Endothelial cell of umbilical vein (primary cell): Measurements from ENCODE around the gene PCDHGA1. TPM values are rescaled to one million over a fixed set of nuclear protein-coding genes. Genes with fewer than 3 reads are reported as not detected.

Experiments
- BruUV-seq: library from RNA; stranded (reverse); fragments of 400-500 nt; replicated peaks from 2 replicates; lab custom pipeline; 2021; lab: Mats Ljungman, UMichigan
- CTCF ChIA-PET: fragments of 300-600, 350-600 bp; sonication (Branson Sonifier 250); formaldehyde crosslinking; loops from one replicate; lab custom pipeline; 2021; ENCODE audit warnings: antibody characterized with exemption, inconsistent platforms; lab: Charles Lee
- POLR2A ChIA-PET: fragments of 300-600, 350-600 bp; sonication (Branson Sonifier 250); formaldehyde crosslinking; loops from one replicate; lab custom pipeline; 2021; ENCODE audit warnings: antibody characterized with exemption, inconsistent platforms; lab: Charles Lee
- DNase-seq: peaks from one replicate; pipeline ENCODE4 v3.0.0-alpha.2; 2011; ENCODE audit warnings: low read depth, low spot score
- FAIRE-seq: peaks from 2 replicates; lab custom pipeline; 2011; peaks lifted over from hg19 to GRCh38; lab: Jason Lieb, UNC
- H2AFZ ChIP-seq: 2 replicates; pipeline ENCODE4 v1.6.0; 2012; ENCODE audit warnings: low read depth, low read length, control low read depth, inconsistent platforms
- H3K27ac ChIP-seq: 2 replicates; pipeline ENCODE4 v1.5.1; 2011; ENCODE audit warnings: low read depth, mild to moderate bottlenecking, control low read depth, low read length, moderate library complexity; ENCODE audit not compliant: insufficient read depth
- H3K27me3 ChIP-seq, 2 experiments: 2 replicates each; pipeline versions ENCODE4 v1.6.0 to v1.6.1; 2011; ENCODE audit warnings: low read length in 2 of 2, mixed read lengths in 1 of 2; ENCODE audit not compliant: control insufficient read depth in 2 of 2, insufficient read depth in 2 of 2
- H3K36me3 ChIP-seq, 2 experiments: 2 replicates in 1 of 2; 3 replicates in 1 of 2; pipeline ENCODE4 v1.5.1; 2011; ENCODE audit warnings: low read length in 2 of 2, mild to moderate bottlenecking in 1 of 2, moderate library complexity in 1 of 2; ENCODE audit not compliant: control insufficient read depth in 2 of 2, insufficient read depth in 2 of 2; ENCODE audit errors: extremely low read depth in 1 of 2
- H3K4me1 ChIP-seq: 3 replicates; pipeline ENCODE4 v1.5.1; 2011; ENCODE audit warnings: mild to moderate bottlenecking, low read length; ENCODE audit not compliant: control insufficient read depth, insufficient read depth; ENCODE audit errors: extremely low read depth
- H3K4me2 ChIP-seq: 2 replicates; pipeline ENCODE4 v1.6.1; 2011; ENCODE audit warnings: low read length, control low read depth, mixed read lengths; ENCODE audit not compliant: insufficient read depth
- H3K4me3 ChIP-seq, 3 experiments: fragments of 200-600 bp in 1 of 3; sonication (generic), shearing (Covaris generic) in 1 of 3; replicated peaks in 1 of 3; 2 replicates each; pipeline ENCODE4 v1.5.1; 2011 to 2016; ENCODE audit warnings: control low read depth in 3 of 3, low read length in 3 of 3, mild to moderate bottlenecking in 2 of 3, inconsistent platforms in 1 of 3, low read depth in 1 of 3, moderate library complexity in 1 of 3; ENCODE audit not compliant: insufficient read depth in 1 of 3
- H3K79me2 ChIP-seq: 2 replicates; pipeline ENCODE4 v1.6.0; 2012; ENCODE audit warnings: low read length, inconsistent platforms; ENCODE audit not compliant: control insufficient read depth, insufficient read depth
- H3K9ac ChIP-seq: replicated peaks from 2 replicates; pipeline ENCODE3; 2011; ENCODE audit warnings: low read length, control low read depth; ENCODE audit not compliant: insufficient read depth; ENCODE audit errors: extremely low read depth
- H3K9me1 ChIP-seq: replicated peaks from 3 replicates; pipeline ENCODE4 v1.6.0; 2011; ENCODE audit warnings: mild to moderate bottlenecking, low read length; ENCODE audit not compliant: control insufficient read depth, insufficient read depth; ENCODE audit errors: extremely low read depth
- H3K9me3 ChIP-seq: replicated peaks from 2 replicates; pipeline ENCODE4 v1.5.1; 2012; ENCODE audit warnings: low read length, inconsistent platforms; ENCODE audit not compliant: control insufficient read depth, insufficient read depth
- H4K20me1 ChIP-seq: replicated peaks from 2 replicates; pipeline ENCODE3; 2011; ENCODE audit warnings: mild to moderate bottlenecking, low read length; ENCODE audit not compliant: control insufficient read depth, insufficient read depth; ENCODE audit errors: extremely low read depth
- CTCF ChIP-seq, 2 donors: IDR thresholded peaks; 1 replicate in 1 of 2; 2 replicates in 1 of 2; pipeline ENCODE4 v1.5.1; 2011; ENCODE audit warnings: low read length in 2 of 2, mild to moderate bottlenecking in 2 of 2, moderate library complexity in 2 of 2, control low read depth in 1 of 2, inconsistent platforms in 1 of 2, low read depth in 1 of 2; ENCODE audit not compliant: insufficient read depth in 1 of 2; ENCODE audit errors: extremely low read depth in 1 of 2
- EZH2 ChIP-seq: IDR thresholded peaks from 2 replicates; pipeline ENCODE4 v1.6.1; 2012; ENCODE audit warnings: borderline replicate concordance, low read depth, mild to moderate bottlenecking, moderate library complexity, low read length, inconsistent platforms; ENCODE audit not compliant: severe bottlenecking
- FOS ChIP-seq: IDR thresholded peaks from 2 replicates; pipeline ENCODE4 v1.6.1; 2011; ENCODE audit warnings: mild to moderate bottlenecking, low read length, moderate library complexity, borderline replicate concordance; ENCODE audit not compliant: insufficient read depth
- GATA2 ChIP-seq: IDR thresholded peaks from 2 replicates; pipeline ENCODE4 v1.7.0; 2011; ENCODE audit warnings: low read depth, mild to moderate bottlenecking, moderate library complexity, mixed read lengths, low read length; ENCODE audit not compliant: insufficient read length, insufficient read depth
- JUN ChIP-seq: IDR thresholded peaks from 2 replicates; pipeline ENCODE4 v1.6.1; 2011; ENCODE audit warnings: borderline replicate concordance, low read depth; ENCODE audit not compliant: insufficient read length, insufficient read depth
- MAX ChIP-seq: IDR thresholded peaks from 2 replicates; pipeline ENCODE4 v1.6.1; 2011; ENCODE audit not compliant: insufficient read depth, insufficient read length
- MYC ChIP-seq: IDR thresholded peaks from one replicate; pipeline ENCODE4 v1.6.1; 2011; ENCODE audit warnings: mild to moderate bottlenecking, low read depth, low read length
- POLR2A ChIP-seq: IDR thresholded peaks from 2 replicates; pipeline ENCODE4 v1.6.1; 2012; ENCODE audit warnings: low read depth, mild to moderate bottlenecking, control low read depth, low read length
- POLR2AphosphoS5 ChIP-seq: IDR thresholded peaks from 2 replicates; pipeline ENCODE4 v1.6.1; 2012; ENCODE audit warnings: low read depth, mild to moderate bottlenecking, control low read depth, low read length, moderate library complexity; ENCODE audit not compliant: insufficient read depth
- dilution Hi-C: fragments of 300-500 bp; cut with MboI; formaldehyde crosslinking; loops from one replicate; pipeline ENCODE4 v1.15.0; 2019; ENCODE audit warnings: low sequenced_read_pairs; ENCODE audit not compliant: extremely low pct_ligation_motif_present
- intact Hi-C: fragments of 100-400 bp; cut with micrococcal nuclease; formaldehyde crosslinking; loops from one replicate; pipeline ENCODE4 v1.10.0; 2022
- polyA plus RNA-seq, 4 experiments: library from polyadenylated mRNA; depleted of rRNA in 3 of 4; stranded (reverse) in 3 of 4; unstranded in 1 of 4; fragments of >200 nt; gene quantifications; 2 replicates each; pipeline versions ENCODE4 v1.2.1 to v1.2.3, GENCODE V29; 2011 to 2012; ENCODE audit warnings: missing spikeins in 1 of 4
- total RNA-seq: library from RNA; stranded (reverse); gene quantifications from 2 replicates; pipeline ENCODE4 v1.2.3, GENCODE V29; 2021

The PCDHGA1 gene
- total and polyA plus RNA-seq, 2 donors (not counting 3 experiments of a cell fraction or from before 2014, with no cell fraction given): 0.22 to 0.44 TPM

- H3K4me3 ChIP-seq: no peak overlapping the region
- H3K27me3 ChIP-seq: no peaks in the 10 kb centered on the region
- peaks cover 4 to 16% of the 10 kb centered on the region in 2 experiments for H3K36me3 ChIP-seq
- CTCF ChIA-PET: interaction anchor here (10.9 kb wide), 1 partner anchor 100 kb away, joined by 308 read pairs; the partner anchor contains the start of gene PCDHGA12
- no peak overlapping the region for H3K27ac ChIP-seq
- no peaks in the 10 kb centered on the region for H3K79me2 ChIP-seq
- TF ChIP-seq JUN (no peak), MYC (no peak), POLR2A (no peak), GATA2 (no peak), FOS (no peak), POLR2AphosphoS5 (no peak), MAX (no peak), EZH2 (no peak), CTCF (IDR thresholded peaks at IDR 0.05; ENCODE audit: extremely low read depth in 1 of 2, insufficient read depth in 1 of 2, low read depth in 1 of 2, low read length in 2 of 2) (no peak)
- no peak for FAIRE-seq
- no peak overlapping the region for H3K4me2 ChIP-seq
- no peaks in the 10 kb centered on the region for H3K9me3 ChIP-seq
- peaks cover 5% of the 10 kb centered on the region for H3K4me1 ChIP-seq
- dilution Hi-C loops: no loop called here
- no peaks in the 10 kb centered on the region for H3K9me1 ChIP-seq
- no peak for DNase-seq
- POLR2A ChIA-PET: no interaction called here
- H3K9ac ChIP-seq: no peak overlapping the region
- intact Hi-C loops: no loop called here
- BruUV-seq: no TSS peak
- no peak overlapping the region for H2AFZ ChIP-seq
- no peaks in the 10 kb centered on the region for H4K20me1 ChIP-seq
Observed at GRCh38 chr5:141529873-141530272, 199.6 kb downstream of the PCDHGA1 start.
